ENCODE measurements around the gene STXBP1.
A peak's percentile ranks its signal among the peaks of the same experiment; 100 is the strongest.

Gene STXBP1

GRCh38 chr9:127644943-127645342 is 32.9 kb downstream of the STXBP1 start:
- TF ChIP-seq GATA3 (IDR thresholded peaks at IDR 0.05; ENCODE audit: low read depth, low read length) (no peak), GATA2 (IDR thresholded peaks at IDR 0.05; ENCODE audit: low read depth, low read length) (no peak)

- TF ChIP-seq GATA3 (IDR thresholded peaks at IDR 0.05; ENCODE audit: low read depth, low read length): no peak
- no peak for TF ChIP-seq GATA2 (IDR thresholded peaks at IDR 0.05; ENCODE audit: low read depth, low read length)
Measured at GRCh38 chr9:127647451-127647850, 35.4 kb downstream of the STXBP1 start.

- no peak for TF ChIP-seq GATA2 (IDR thresholded peaks at IDR 0.05; ENCODE audit: low read depth, low read length)
- TF ChIP-seq GATA3 (IDR thresholded peaks at IDR 0.05; ENCODE audit: low read depth, low read length): no peak
Measured at GRCh38 chr9:127650518-127650917, 38.4 kb downstream of the STXBP1 start.

GRCh38 chr9:127651697-127652610 is 39.9 kb downstream of the STXBP1 start:
- TF ChIP-seq GATA3 (IDR thresholded peaks at IDR 0.05; ENCODE audit: low read depth, low read length): no peak
- no peak for TF ChIP-seq GATA2 (IDR thresholded peaks at IDR 0.05; ENCODE audit: low read depth, low read length)

GRCh38 chr9:127652733-127653132 is 40.7 kb downstream of the STXBP1 start:
- TF ChIP-seq GATA3 (IDR thresholded peaks at IDR 0.05; ENCODE audit: low read depth, low read length): no peak
- TF ChIP-seq GATA2 (IDR thresholded peaks at IDR 0.05; ENCODE audit: low read depth, low read length): no peak

GRCh38 chr9:127654619-127655018 is 42.5 kb downstream of the STXBP1 start:
- TF ChIP-seq GATA2 (IDR thresholded peaks at IDR 0.05; ENCODE audit: low read depth, low read length): no peak
- no peak for TF ChIP-seq GATA3 (IDR thresholded peaks at IDR 0.05; ENCODE audit: low read depth, low read length)

- TF ChIP-seq GATA2 (IDR thresholded peaks at IDR 0.05; ENCODE audit: low read depth, low read length) (no peak), GATA3 (IDR thresholded peaks at IDR 0.05; ENCODE audit: low read depth, low read length) (no peak)
Measured at GRCh38 chr9:127658428-127658827, 46.4 kb downstream of the STXBP1 start.

GRCh38 chr9:127660886-127661741 is 49.0 kb downstream of the STXBP1 start:
- no peak for TF ChIP-seq GATA3 (IDR thresholded peaks at IDR 0.05; ENCODE audit: low read depth, low read length)
- 0 out of 2 replicates have a peak, but pooled peaks have one; percentile 16 for TF ChIP-seq GATA2 (IDR thresholded peaks at IDR 0.05; ENCODE audit: low read depth, low read length)

- TF ChIP-seq GATA3 (IDR thresholded peaks at IDR 0.05; ENCODE audit: low read depth, low read length) (no peak), GATA2 (IDR thresholded peaks at IDR 0.05; ENCODE audit: low read depth, low read length) (no peak)
Measured at GRCh38 chr9:127662617-127663016, 50.5 kb downstream of the STXBP1 start.

GRCh38 chr9:127664324-127664677 is 52.2 kb downstream of the STXBP1 start:
- TF ChIP-seq GATA3 (IDR thresholded peaks at IDR 0.05; ENCODE audit: low read depth, low read length) (no peak), GATA2 (IDR thresholded peaks at IDR 0.05; ENCODE audit: low read depth, low read length) (no peak)

- TF ChIP-seq GATA3 (IDR thresholded peaks at IDR 0.05; ENCODE audit: low read depth, low read length) (no peak), GATA2 (IDR thresholded peaks at IDR 0.05; ENCODE audit: low read depth, low read length) (peak; percentile 80)
Measured at GRCh38 chr9:127664678-127665507, 52.8 kb downstream of the STXBP1 start.

- TF ChIP-seq GATA2 (IDR thresholded peaks at IDR 0.05; ENCODE audit: low read depth, low read length) (no peak), GATA3 (IDR thresholded peaks at IDR 0.05; ENCODE audit: low read depth, low read length) (no peak)
Measured at GRCh38 chr9:127667127-127667844, 55.2 kb downstream of the STXBP1 start.

- TF ChIP-seq GATA3 (IDR thresholded peaks at IDR 0.05; ENCODE audit: low read depth, low read length): no peak
- TF ChIP-seq GATA2 (IDR thresholded peaks at IDR 0.05; ENCODE audit: low read depth, low read length): no peak
Measured at GRCh38 chr9:127667906-127668305, 55.8 kb downstream of the STXBP1 start.

Data from SH-SY5Y (cell line).